Suprapubic skin (tissue), 4 donors: ENCODE measurements around the gene CFAP100.

Experiments used
- POLR2A ChIP-seq, 2 donors: fragments of 450-650 bp; IDR thresholded peaks; one replicate each; pipeline ENCODE4 v1.6.1; 2017; ENCODE audit warnings: antibody characterized with exemption in 2 of 2, mild to moderate bottlenecking in 2 of 2, moderate library complexity in 2 of 2
- POLR2AphosphoS5 ChIP-seq, 3 donors: sonication (generic); formaldehyde crosslinking; IDR thresholded peaks; one replicate each; pipeline ENCODE4 v1.6.1; 2017; ENCODE audit warnings: antibody characterized with exemption in 3 of 3
- TF ChIP-seq, protein P1 (sequence below), 2 donors: fragments of 200-600 bp in 1 of 2; fragments of 450-650 bp in 1 of 2; sonication (generic) in 1 of 2; IDR thresholded peaks; one replicate each; pipeline ENCODE4 v1.5.1; 2016 to 2019; ENCODE audit warnings: antibody characterized with exemption in 2 of 2, mild to moderate bottlenecking in 1 of 2, moderate library complexity in 1 of 2

DNA sequence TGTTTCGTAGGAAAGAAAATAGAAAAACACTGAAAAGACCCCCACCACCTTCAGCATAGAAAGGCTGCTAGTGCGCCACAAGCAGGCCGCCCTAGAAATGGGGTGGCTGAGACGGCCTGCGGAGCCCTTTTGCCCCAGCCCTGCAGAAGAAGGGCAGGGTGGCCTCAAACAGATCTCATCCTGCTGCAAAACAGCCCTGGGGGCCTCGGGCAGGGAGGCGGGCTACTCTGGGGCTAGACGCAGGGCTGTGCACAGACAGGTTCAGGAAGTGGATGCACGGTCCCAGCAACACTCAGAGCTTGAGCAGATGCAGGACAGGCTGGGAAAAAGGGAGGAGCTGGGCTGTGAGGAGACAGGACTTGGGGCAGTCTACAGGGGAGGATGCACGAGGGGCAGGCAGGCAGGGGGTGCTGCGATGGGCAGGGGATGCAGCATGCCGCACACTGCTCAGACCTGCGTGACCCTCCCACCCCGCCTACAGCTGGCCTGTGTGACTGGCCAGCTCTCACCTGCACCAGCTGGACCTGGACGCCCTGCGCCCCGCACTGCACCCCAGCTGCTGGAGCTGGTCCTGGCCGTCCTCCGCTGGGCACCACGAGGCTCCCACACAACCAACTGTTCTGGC, 46.7 kb downstream of the CFAP100 start:
- TF ChIP-seq, protein P1, sequence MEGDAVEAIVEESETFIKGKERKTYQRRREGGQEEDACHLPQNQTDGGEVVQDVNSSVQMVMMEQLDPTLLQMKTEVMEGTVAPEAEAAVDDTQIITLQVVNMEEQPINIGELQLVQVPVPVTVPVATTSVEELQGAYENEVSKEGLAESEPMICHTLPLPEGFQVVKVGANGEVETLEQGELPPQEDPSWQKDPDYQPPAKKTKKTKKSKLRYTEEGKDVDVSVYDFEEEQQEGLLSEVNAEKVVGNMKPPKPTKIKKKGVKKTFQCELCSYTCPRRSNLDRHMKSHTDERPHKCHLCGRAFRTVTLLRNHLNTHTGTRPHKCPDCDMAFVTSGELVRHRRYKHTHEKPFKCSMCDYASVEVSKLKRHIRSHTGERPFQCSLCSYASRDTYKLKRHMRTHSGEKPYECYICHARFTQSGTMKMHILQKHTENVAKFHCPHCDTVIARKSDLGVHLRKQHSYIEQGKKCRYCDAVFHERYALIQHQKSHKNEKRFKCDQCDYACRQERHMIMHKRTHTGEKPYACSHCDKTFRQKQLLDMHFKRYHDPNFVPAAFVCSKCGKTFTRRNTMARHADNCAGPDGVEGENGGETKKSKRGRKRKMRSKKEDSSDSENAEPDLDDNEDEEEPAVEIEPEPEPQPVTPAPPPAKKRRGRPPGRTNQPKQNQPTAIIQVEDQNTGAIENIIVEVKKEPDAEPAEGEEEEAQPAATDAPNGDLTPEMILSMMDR (IDR thresholded peaks at IDR 0.05) = no peak
- TF ChIP-seq POLR2A (IDR thresholded peaks at IDR 0.05) (no peak), POLR2AphosphoS5 (IDR thresholded peaks at IDR 0.05) (no peak)
